WTC11 (cell line): ENCODE measurements around the gene ELMOD1. TPM values are rescaled to one million over a fixed set of nuclear protein-coding genes. Genes with fewer than 3 reads are reported as not detected.

Source experiments
- ATAC-seq: fragments of 200-7000 bp; cut with Tn5 transposase; 2 replicates; pipeline ENCODE4 v1.10.0; 2021; ENCODE audit warnings: mild to moderate bottlenecking, moderate library complexity
- CTCF ChIA-PET: fragments of 300-600 bp; sonication (Branson Sonifier 250); formaldehyde crosslinking; loops from one replicate; lab custom pipeline; 2021; ENCODE audit warnings: antibody characterized with exemption; lab: Charles Lee
- POLR2A ChIA-PET: fragments of 350-600 bp; sonication (Branson Sonifier 250); formaldehyde crosslinking; loops from one replicate; lab custom pipeline; 2021; ENCODE audit warnings: antibody characterized with exemption; lab: Charles Lee
- DNase-seq: peaks from one replicate; pipeline ENCODE4 v3.0.0; 2021; ENCODE audit warnings: low spot score
- H3K27ac Mint-ChIP-seq: 2 replicates; pipeline ENCODE4 v1.8.0; 2021; ENCODE audit warnings: mixed read lengths
- H3K27me3 Mint-ChIP-seq: 2 replicates; pipeline ENCODE4 v1.8.0; 2021; ENCODE audit warnings: low read depth, mild to moderate bottlenecking, moderate library complexity, mixed read lengths
- H3K36me3 Mint-ChIP-seq: 2 replicates; pipeline ENCODE4 v1.8.0; 2021; ENCODE audit warnings: mixed read lengths
- H3K4me1 Mint-ChIP-seq: 2 replicates; pipeline ENCODE4 v1.8.0; 2022; ENCODE audit warnings: mixed read lengths
- H3K4me3 Mint-ChIP-seq: 2 replicates; pipeline ENCODE4 v1.8.0; 2021; ENCODE audit warnings: mild to moderate bottlenecking, moderate library complexity, mixed read lengths
- H3K9me3 Mint-ChIP-seq: 2 replicates; pipeline ENCODE4 v1.8.0; 2021; ENCODE audit warnings: mixed read lengths
- AR ChIP-seq: fragments of 250-450 bp; sonication (Bioruptor Pico); IDR thresholded peaks from 2 replicates; pipeline ENCODE4 v1.9.0; 2021; ENCODE audit warnings: mild to moderate bottlenecking
- ATF2 ChIP-seq: sonication (generic); formaldehyde crosslinking; IDR thresholded peaks from 2 replicates; pipeline ENCODE4 v1.8.1; 2022; ENCODE audit warnings: low read depth, missing genetic modification reagents, borderline replicate concordance
- ATF3 ChIP-seq: sonication (generic); formaldehyde crosslinking; conservative IDR thresholded peaks from 2 replicates; pipeline ENCODE4 v1.8.1; 2022; ENCODE audit warnings: mild to moderate bottlenecking, missing genetic modification reagents
- CBFB ChIP-seq: sonication (generic); formaldehyde crosslinking; IDR thresholded peaks from 2 replicates; pipeline ENCODE4 v1.8.1; 2022; ENCODE audit warnings: mild to moderate bottlenecking, low read depth, missing genetic modification reagents
- GTF2I ChIP-seq: fragments of 250-450 bp; sonication (Bioruptor Pico); conservative IDR thresholded peaks from 2 replicates; pipeline ENCODE4 v1.4.0; 2021; ENCODE audit warnings: mild to moderate bottlenecking
- HMGA2 ChIP-seq: fragments of 250-450 bp; sonication (Bioruptor Pico); IDR thresholded peaks from 2 replicates; pipeline ENCODE4 v1.4.0; 2021; ENCODE audit warnings: mild to moderate bottlenecking, moderate library complexity
- JUN ChIP-seq: sonication (generic); formaldehyde crosslinking; IDR thresholded peaks from 2 replicates; pipeline ENCODE4 v1.8.0; 2023; ENCODE audit warnings: mild to moderate bottlenecking, missing genetic modification reagents
- MLX ChIP-seq: sonication (generic); formaldehyde crosslinking; IDR thresholded peaks from 2 replicates; pipeline ENCODE4 v1.8.1; 2023; ENCODE audit warnings: mild to moderate bottlenecking, missing genetic modification reagents, moderate library complexity
- NR1H2 ChIP-seq: sonication (generic); formaldehyde crosslinking; IDR thresholded peaks from 2 replicates; pipeline ENCODE4 v1.9.0; 2021; ENCODE audit warnings: mild to moderate bottlenecking, moderate library complexity, missing genetic modification reagents
- RELA ChIP-seq: sonication (generic); formaldehyde crosslinking; IDR thresholded peaks from 2 replicates; pipeline ENCODE4 v1.8.1; 2022; ENCODE audit warnings: missing genetic modification reagents, mild to moderate bottlenecking, borderline replicate concordance
- SMAD3 ChIP-seq: sonication (generic); formaldehyde crosslinking; IDR thresholded peaks from 2 replicates; pipeline ENCODE4 v1.8.0; 2022; ENCODE audit warnings: missing genetic modification reagents, mild to moderate bottlenecking, borderline replicate concordance
- TCF7 ChIP-seq: sonication (generic); formaldehyde crosslinking; IDR thresholded peaks from 2 replicates; pipeline ENCODE4 v1.8.0; 2022; ENCODE audit warnings: mild to moderate bottlenecking, low read depth, missing genetic modification reagents, moderate library complexity
- USF2 ChIP-seq: sonication (generic); formaldehyde crosslinking; IDR thresholded peaks from 2 replicates; pipeline ENCODE4 v1.8.1; 2023; ENCODE audit warnings: mild to moderate bottlenecking, missing genetic modification reagents, moderate library complexity
- ZBTB21 ChIP-seq: sonication (generic); formaldehyde crosslinking; IDR thresholded peaks from 2 replicates; pipeline ENCODE4 v1.8.1; 2023; ENCODE audit warnings: mild to moderate bottlenecking, missing genetic modification reagents, borderline replicate concordance
- ZNF138 ChIP-seq: sonication (generic); formaldehyde crosslinking; conservative IDR thresholded peaks from 2 replicates; pipeline ENCODE4 v1.8.1; 2022; ENCODE audit warnings: mild to moderate bottlenecking, moderate library complexity, missing genetic modification reagents
- ZNF232 ChIP-seq: sonication (generic); formaldehyde crosslinking; IDR thresholded peaks from 2 replicates; pipeline ENCODE4 v1.8.0; 2022; ENCODE audit warnings: mild to moderate bottlenecking, missing genetic modification reagents
- ZNF263 ChIP-seq: sonication (generic); formaldehyde crosslinking; IDR thresholded peaks from 2 replicates; pipeline ENCODE4 v1.8.1; 2022; ENCODE audit warnings: low read depth, mild to moderate bottlenecking, moderate library complexity, missing genetic modification reagents
- ZNF281 ChIP-seq: sonication (generic); formaldehyde crosslinking; IDR thresholded peaks from 2 replicates; pipeline ENCODE4 v1.8.0; 2023; ENCODE audit warnings: mild to moderate bottlenecking, missing genetic modification reagents
- ZNF425 ChIP-seq: fragments of 250-450 bp; sonication (Bioruptor Pico); conservative IDR thresholded peaks from 2 replicates; pipeline ENCODE4 v1.9.0; 2021; ENCODE audit warnings: mild to moderate bottlenecking
- total RNA-seq: library from RNA; stranded (reverse); gene quantifications from 3 replicates; pipeline ENCODE4 v1.2.3, GENCODE V29; 2021

Gene ELMOD1
- total RNA-seq, 1 experiment from 2014 or later: 2.3 TPM

- no peak for TF ChIP-seq SMAD3
- TF ChIP-seq ZNF232: no peak
- TF ChIP-seq NR1H2 (CRISPR knock-in tag): no peak
- TF ChIP-seq ZBTB21 (CRISPR knock-in tag): no peak
- TF ChIP-seq ZNF263 (CRISPR knock-in tag): no peak
- no peak for TF ChIP-seq ZNF138 (CRISPR knock-in tag)
- TF ChIP-seq USF2 (CRISPR knock-in tag): no peak
- no peak for TF ChIP-seq HMGA2 (CRISPR knock-in tag)
- no peak for TF ChIP-seq MLX (CRISPR knock-in tag)
- TF ChIP-seq AR (CRISPR knock-in tag): no peak
- no peak for TF ChIP-seq ATF2 (CRISPR knock-in tag)
- TF ChIP-seq CBFB (CRISPR knock-in tag): no peak
- TF ChIP-seq ZNF281 (CRISPR knock-in tag): no peak
- no peak for TF ChIP-seq JUN (CRISPR knock-in tag)
- no peak for TF ChIP-seq ZNF425
- TF ChIP-seq GTF2I (CRISPR knock-in tag): no peak
- no peak for TF ChIP-seq TCF7 (CRISPR knock-in tag)
- no peak for TF ChIP-seq RELA (CRISPR knock-in tag)
- no peak for TF ChIP-seq ATF3 (CRISPR knock-in tag)
- ChIA-PET CTCF (interaction anchor here (1.2 to 1.5 kb wide), 2 partner anchors 13 to 24 kb away, joined by 3 to 4 read pairs; no protein-coding TSS in a partner anchor), POLR2A (interaction anchor here (0.9 kb wide), 1 partner anchor 16 kb away, joined by 3 read pairs; no protein-coding TSS in a partner anchor)
- ATAC-seq (no peak), DNase-seq (no peak)
- H3K36me3 Mint-ChIP-seq: no peaks in the 10 kb centered on the region
- H3K4me3 Mint-ChIP-seq: no peak overlapping the region
- no peaks in the 10 kb centered on the region for H3K9me3 Mint-ChIP-seq
- no peaks in the 10 kb centered on the region for H3K4me1 Mint-ChIP-seq
- no peak overlapping the region for H3K27ac Mint-ChIP-seq
- no peaks in the 10 kb centered on the region for H3K27me3 Mint-ChIP-seq
Measured at GRCh38 chr11:107675902-107676301, 85.0 kb downstream of the ELMOD1 start.
